HG03175 (cell line): Measurements from ENCODE around the gene PCGF3.
"Not testable (repeated sequence)": the region's sequence is repeated elsewhere in the genome, so short reads cannot be mapped to it uniquely, and the experiment has no call there.

Experiments used
- ATAC-seq: cut with Tn5 transposase; IDR thresholded peaks from one replicate; pipeline ENCODE4 v1.9.1; 2021; ENCODE audit warnings: mild to moderate bottlenecking, moderate library complexity; ENCODE audit not compliant: unreplicated experiment

The PCGF3 gene

GRCh38 chr4:667545-667925 is 38.1 kb upstream of the PCGF3 start:
- ATAC-seq, result no peak

- not testable (repeated sequence) for ATAC-seq
These were observed 37.4 kb upstream of the PCGF3 start for GRCh38 chr4:668219-668618.

- ATAC-seq, result not testable (repeated sequence)
These were observed 35.6 kb upstream of the PCGF3 start for GRCh38 chr4:669806-670559.

- no peak for ATAC-seq
These were observed 33.9 kb upstream of the PCGF3 start for GRCh38 chr4:671769-672168.

- no peak for ATAC-seq
These were observed 32.1 kb upstream of the PCGF3 start for GRCh38 chr4:673349-674091.

GRCh38 chr4:674172-675035 is 31.2 kb upstream of the PCGF3 start, which contains the start of the genes ATP5ME and MYL5:
ATP5ME (minus strand) TSS chr4:674276; CDS start chr4:674247, 29 bp downstream.
MYL5 (plus strand) TSS chr4:674542; CDS start chr4:678027, 3,485 bp downstream.
- peak; percentile 88 for ATAC-seq

- ATAC-seq, result no peak
These were observed 30.4 kb upstream of the PCGF3 start for GRCh38 chr4:675036-675882.

GRCh38 chr4:675980-676870 is 29.4 kb upstream of the PCGF3 start:
- ATAC-seq, result no peak

- no peak for ATAC-seq
These were observed 28.8 kb upstream of the PCGF3 start for GRCh38 chr4:676871-677235.

- no peak for ATAC-seq
These were observed 28.0 kb upstream of the PCGF3 start for GRCh38 chr4:677431-678293.

GRCh38 chr4:678331-679103 is 27.1 kb upstream of the PCGF3 start:
- ATAC-seq, result no peak

GRCh38 chr4:679104-679481 is 26.5 kb upstream of the PCGF3 start:
- no peak for ATAC-seq

- no peak for ATAC-seq
These were observed 26.0 kb upstream of the PCGF3 start for GRCh38 chr4:679629-680028.

- no peak for ATAC-seq
These were observed 25.5 kb upstream of the PCGF3 start for GRCh38 chr4:680091-680490.

GRCh38 chr4:680551-680927 is 25.1 kb upstream of the PCGF3 start:
- no peak for ATAC-seq

GRCh38 chr4:680928-681645 is 24.5 kb upstream of the PCGF3 start:
- no peak for ATAC-seq
